Activated naive CD8-positive, alpha-beta T cell treated with anti-CD3 and anti-CD28 coated beads for 36 hours (primary cell): ENCODE data around the gene OPCML. TPM values are rescaled to one million over a fixed set of nuclear protein-coding genes. Genes with fewer than 3 reads are reported as not detected.
A peak's percentile ranks its signal among the peaks of the same experiment; 100 is the strongest.

Experiments used
- DNase-seq: peaks from one replicate; pipeline ENCODE4 v3.0.0; 2021
- H3K27ac Mint-ChIP-seq: one replicate; pipeline ENCODE4 v1.8.0; 2022; ENCODE audit warnings: mild to moderate bottlenecking, moderate library complexity, mixed read lengths
- H3K27me3 Mint-ChIP-seq: one replicate; pipeline ENCODE4 v1.8.0; 2022; ENCODE audit warnings: mild to moderate bottlenecking, mixed read lengths
- H3K36me3 Mint-ChIP-seq: one replicate; pipeline ENCODE4 v1.8.0; 2021; ENCODE audit warnings: mild to moderate bottlenecking, mixed read lengths
- H3K4me1 Mint-ChIP-seq: one replicate; pipeline ENCODE4 v1.8.0; 2021; ENCODE audit warnings: mixed read lengths
- H3K4me3 Mint-ChIP-seq: one replicate; pipeline ENCODE4 v1.8.0; 2022; ENCODE audit warnings: mild to moderate bottlenecking, moderate library complexity, mixed read lengths
- H3K9me3 Mint-ChIP-seq: one replicate; pipeline ENCODE4 v1.8.0; 2022; ENCODE audit warnings: mixed read lengths
- total RNA-seq, 2 experiments: library from RNA; stranded (reverse); gene quantifications; one replicate each; pipeline ENCODE4 v1.2.3, GENCODE V29; 2021

Gene OPCML
- total RNA-seq = not detected

GRCh38 chr11:133531971-133532651, at the start of gene OPCML:
TSS of gene OPCML (minus strand) at chr11:133532501.
- H3K27ac Mint-ChIP-seq = no peak within 1 kb of the TSS
- DNase-seq = no peak
- no peaks in the 10 kb centered on the region for H3K4me1 Mint-ChIP-seq
- H3K36me3 Mint-ChIP-seq = no peaks in the 10 kb centered on the region
- peaks cover 52% of the 10 kb centered on the region for H3K27me3 Mint-ChIP-seq
- no peaks in the 10 kb centered on the region for H3K9me3 Mint-ChIP-seq
- no peak within 1 kb of the TSS for H3K4me3 Mint-ChIP-seq

GRCh38 chr11:133581091-133581490, 48.8 kb upstream of the OPCML start:
- Mint-ChIP-seq H3K4me3 (no peak overlapping the region), H3K27me3 (peaks cover 6% of the 10 kb centered on the region), H3K27ac (no peak overlapping the region), H3K9me3 (peaks cover 5% of the 10 kb centered on the region), H3K36me3 (no peaks in the 10 kb centered on the region), H3K4me1 (no peaks in the 10 kb centered on the region)
- no peak for DNase-seq

DNA sequence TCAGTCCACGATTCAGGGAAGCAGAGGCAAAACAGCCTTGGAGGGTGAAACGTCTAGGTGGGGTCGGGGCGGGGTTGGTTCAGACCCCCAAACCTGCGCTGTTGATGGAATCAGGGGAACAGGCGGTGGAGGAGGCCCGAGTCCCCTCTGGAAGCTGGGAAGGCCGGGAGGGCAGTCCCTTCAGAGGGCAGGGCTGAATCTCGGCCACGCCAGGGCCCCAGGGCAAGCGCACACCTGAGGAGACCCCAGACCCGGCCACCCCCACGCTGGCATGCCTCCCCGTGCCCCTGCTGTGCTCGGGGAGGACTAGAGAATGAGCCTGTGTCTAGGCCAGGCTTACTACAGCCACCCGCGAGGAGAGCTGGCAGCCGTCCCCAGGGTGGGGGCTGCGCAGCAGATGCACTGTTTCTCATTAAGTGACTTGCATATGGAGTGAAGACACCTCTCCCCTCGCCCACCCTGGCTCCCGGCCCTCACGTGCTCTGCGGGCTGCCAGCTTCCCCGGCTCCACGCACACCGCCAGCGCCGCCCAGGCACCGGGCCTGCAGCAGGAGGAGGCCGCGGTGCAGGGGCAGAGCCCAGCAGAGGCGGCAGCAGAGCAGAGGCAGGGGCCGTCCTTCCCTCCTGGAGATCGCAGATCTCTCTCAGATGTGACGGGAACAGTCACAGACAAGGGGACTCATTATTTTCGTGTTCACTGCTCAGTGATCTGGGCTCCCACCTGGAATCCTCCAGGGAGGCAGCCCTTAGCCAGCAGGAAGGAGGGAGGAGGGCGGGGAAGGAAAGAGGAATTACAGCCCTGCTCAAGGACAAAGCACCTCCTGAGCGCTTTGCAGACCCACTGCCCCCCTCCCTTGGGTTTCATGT, 47.1 kb upstream of the OPCML start:
- Mint-ChIP-seq H3K4me3 (no peak overlapping the region), H3K27ac (no peak overlapping the region), H3K27me3 (peaks cover 6% of the 10 kb centered on the region), H3K36me3 (no peaks in the 10 kb centered on the region), H3K9me3 (peaks cover 3% of the 10 kb centered on the region), H3K4me1 (no peaks in the 10 kb centered on the region)
- DNase-seq = no peak

- peaks cover 3% of the 10 kb centered on the region for H3K9me3 Mint-ChIP-seq
- DNase-seq = no peak
- no peak overlapping the region for H3K4me3 Mint-ChIP-seq
- H3K27ac Mint-ChIP-seq = no peak overlapping the region
- no peaks in the 10 kb centered on the region for H3K36me3 Mint-ChIP-seq
- no peaks in the 10 kb centered on the region for H3K4me1 Mint-ChIP-seq
- H3K27me3 Mint-ChIP-seq = peaks cover 12% of the 10 kb centered on the region
These were observed 45.1 kb upstream of the OPCML start for GRCh38 chr11:133577403-133577802.

DNA sequence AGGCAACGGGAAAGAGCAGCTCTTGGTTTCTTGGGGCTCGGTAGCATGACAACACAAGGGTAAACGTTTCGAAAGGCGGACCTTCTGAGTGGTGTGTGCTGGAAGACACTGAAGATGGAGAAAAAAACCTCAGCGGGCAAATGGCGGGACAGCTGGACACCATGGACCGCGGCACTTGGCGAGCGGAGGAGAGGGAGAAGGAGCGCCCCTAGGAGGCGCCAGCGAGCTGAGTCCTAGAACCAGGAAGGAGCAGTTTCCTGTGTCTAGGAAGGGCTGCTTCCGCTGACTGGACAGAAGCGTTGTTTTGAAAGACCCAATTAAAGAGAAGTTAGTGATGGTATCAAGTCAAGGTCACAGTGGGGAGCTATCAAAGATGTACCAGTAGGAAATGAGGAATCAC, 44.0 kb upstream of the OPCML start:
- Mint-ChIP-seq H3K27me3 (peaks cover 12% of the 10 kb centered on the region), H3K36me3 (no peaks in the 10 kb centered on the region), H3K27ac (no peak overlapping the region), H3K4me1 (no peaks in the 10 kb centered on the region), H3K9me3 (peaks cover 3% of the 10 kb centered on the region), H3K4me3 (peak overlapping the region; percentile 8)
- no peak for DNase-seq

DNA sequence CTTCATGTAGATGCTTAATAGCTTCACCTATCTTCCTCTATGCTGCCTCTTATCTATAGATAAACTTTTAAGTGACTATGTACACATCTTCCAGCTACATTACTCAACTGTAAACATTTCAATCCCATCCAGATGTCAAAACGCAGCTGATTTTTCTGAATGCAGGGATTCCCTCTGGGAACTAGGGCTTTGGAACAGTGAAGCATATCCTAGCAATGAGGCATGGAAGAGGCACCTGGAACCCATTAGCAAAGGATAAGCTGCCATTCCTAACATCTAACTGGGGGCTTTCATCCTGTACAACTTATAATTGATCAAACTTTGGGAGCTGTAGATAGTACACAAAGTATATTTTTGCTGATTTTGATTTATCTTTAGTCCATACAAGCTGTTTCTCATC, 40.8 kb upstream of the OPCML start:
- no peaks in the 10 kb centered on the region for H3K4me1 Mint-ChIP-seq
- H3K36me3 Mint-ChIP-seq = no peaks in the 10 kb centered on the region
- H3K9me3 Mint-ChIP-seq = peaks cover 3% of the 10 kb centered on the region
- no peak overlapping the region for H3K27ac Mint-ChIP-seq
- no peak for DNase-seq
- peaks cover 12% of the 10 kb centered on the region for H3K27me3 Mint-ChIP-seq
- H3K4me3 Mint-ChIP-seq = no peak overlapping the region

DNA sequence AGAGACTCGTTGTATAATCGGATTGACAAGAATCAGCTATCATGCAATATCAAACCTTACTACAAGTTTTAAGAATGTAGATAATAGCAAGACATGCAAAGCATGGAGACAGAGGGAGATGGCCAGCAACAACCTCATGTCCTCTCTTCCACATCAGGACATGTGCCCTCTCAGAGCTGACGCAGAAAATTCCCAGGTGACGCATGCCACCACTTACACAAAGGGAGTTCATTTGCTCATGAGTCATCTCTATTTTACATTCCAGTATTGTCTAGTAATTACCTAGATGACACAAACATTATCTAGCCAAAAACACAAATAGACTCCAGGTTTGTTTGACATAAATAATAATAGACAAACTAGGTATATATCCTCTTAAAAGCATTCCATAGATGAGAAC, 38.1 kb upstream of the OPCML start:
- H3K4me3 Mint-ChIP-seq = no peak overlapping the region
- H3K4me1 Mint-ChIP-seq = no peaks in the 10 kb centered on the region
- H3K36me3 Mint-ChIP-seq = no peaks in the 10 kb centered on the region
- no peaks in the 10 kb centered on the region for H3K9me3 Mint-ChIP-seq
- peaks cover 9% of the 10 kb centered on the region for H3K27me3 Mint-ChIP-seq
- no peak for DNase-seq
- H3K27ac Mint-ChIP-seq = no peak overlapping the region

DNA sequence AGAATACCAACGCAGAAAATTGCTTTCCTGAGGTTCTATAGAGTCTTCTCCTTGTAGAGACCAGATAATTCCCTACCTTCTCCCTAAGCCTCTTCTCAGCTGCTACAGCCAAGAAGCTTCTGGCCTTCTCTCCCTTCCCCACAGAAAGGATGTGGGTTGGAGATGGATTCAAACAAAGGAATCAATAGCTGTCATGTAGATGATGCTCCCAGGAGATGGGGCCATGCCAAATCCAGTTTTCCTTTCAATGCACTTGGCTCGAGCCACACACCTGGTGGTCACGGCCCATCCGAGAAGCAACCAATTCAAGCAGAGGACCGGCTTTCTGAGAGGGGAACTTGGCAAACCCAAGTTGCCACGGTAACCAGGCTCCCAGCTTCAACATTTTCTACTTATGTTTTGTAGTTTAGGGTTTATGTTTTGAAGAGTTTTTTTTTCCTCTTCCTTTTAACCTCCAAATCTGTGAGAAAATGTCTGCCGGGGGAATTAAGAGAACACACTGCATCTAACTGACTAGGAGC, 31.3 kb upstream of the OPCML start:
- H3K4me1 Mint-ChIP-seq = no peaks in the 10 kb centered on the region
- no peak overlapping the region for H3K27ac Mint-ChIP-seq
- H3K4me3 Mint-ChIP-seq = no peak overlapping the region
- H3K36me3 Mint-ChIP-seq = no peaks in the 10 kb centered on the region
- no peaks in the 10 kb centered on the region for H3K9me3 Mint-ChIP-seq
- DNase-seq = no peak
- H3K27me3 Mint-ChIP-seq = peaks cover 3% of the 10 kb centered on the region

DNA sequence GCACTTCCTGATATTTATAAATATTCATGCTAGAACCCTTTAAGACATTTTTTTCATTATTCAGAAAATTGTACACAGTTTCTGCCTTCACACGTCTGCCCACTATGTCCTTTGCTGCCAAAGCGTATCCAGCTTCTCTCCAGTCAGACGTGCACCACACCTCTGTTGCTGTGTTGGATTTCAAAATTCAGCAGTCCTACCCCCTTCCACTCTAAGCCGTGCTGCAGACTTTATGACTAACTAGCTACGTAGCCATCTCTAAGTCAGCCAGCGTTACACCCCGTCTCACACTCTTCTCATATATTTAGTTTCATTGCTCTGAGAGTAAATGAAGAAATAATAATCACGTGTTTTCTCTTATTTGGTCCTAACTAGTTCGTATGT, 28.2 kb upstream of the OPCML start:
- H3K27ac Mint-ChIP-seq = no peak overlapping the region
- no peaks in the 10 kb centered on the region for H3K27me3 Mint-ChIP-seq
- no peaks in the 10 kb centered on the region for H3K4me1 Mint-ChIP-seq
- H3K4me3 Mint-ChIP-seq = no peak overlapping the region
- H3K9me3 Mint-ChIP-seq = no peaks in the 10 kb centered on the region
- DNase-seq = no peak
- no peaks in the 10 kb centered on the region for H3K36me3 Mint-ChIP-seq

GRCh38 chr11:133559833-133560471, 27.7 kb upstream of the OPCML start:
- H3K27ac Mint-ChIP-seq = no peak overlapping the region
- H3K9me3 Mint-ChIP-seq = no peaks in the 10 kb centered on the region
- no peak for DNase-seq
- H3K27me3 Mint-ChIP-seq = no peaks in the 10 kb centered on the region
- no peaks in the 10 kb centered on the region for H3K4me1 Mint-ChIP-seq
- no peaks in the 10 kb centered on the region for H3K36me3 Mint-ChIP-seq
- H3K4me3 Mint-ChIP-seq = no peak overlapping the region

GRCh38 chr11:133559382-133559781, 27.1 kb upstream of the OPCML start:
- no peak overlapping the region for H3K27ac Mint-ChIP-seq
- no peaks in the 10 kb centered on the region for H3K36me3 Mint-ChIP-seq
- H3K9me3 Mint-ChIP-seq = no peaks in the 10 kb centered on the region
- DNase-seq = no peak
- no peaks in the 10 kb centered on the region for H3K27me3 Mint-ChIP-seq
- no peaks in the 10 kb centered on the region for H3K4me1 Mint-ChIP-seq
- H3K4me3 Mint-ChIP-seq = no peak overlapping the region

DNA sequence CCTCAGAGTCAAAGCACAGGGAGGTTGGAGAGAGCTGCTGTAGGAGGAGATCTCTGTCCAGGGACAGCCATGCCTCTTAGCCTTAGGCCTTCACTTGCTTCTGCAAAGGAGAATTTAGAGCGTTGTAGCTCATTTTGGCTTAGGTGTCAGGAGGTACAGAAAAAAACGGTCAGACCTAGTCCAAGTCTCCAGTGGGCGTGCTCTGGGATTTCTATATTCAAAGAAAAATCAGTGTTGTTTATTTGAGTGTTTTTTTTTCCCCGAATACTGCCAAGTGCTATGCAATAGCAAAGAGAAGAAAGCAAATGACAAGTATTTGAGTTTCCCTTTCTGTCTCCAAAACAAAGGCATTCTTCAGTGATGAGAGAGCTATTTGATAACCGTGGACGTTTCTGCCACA, 22.7 kb upstream of the OPCML start:
- H3K27me3 Mint-ChIP-seq = no peaks in the 10 kb centered on the region
- H3K36me3 Mint-ChIP-seq = no peaks in the 10 kb centered on the region
- no peaks in the 10 kb centered on the region for H3K4me1 Mint-ChIP-seq
- DNase-seq = no peak
- no peak overlapping the region for H3K4me3 Mint-ChIP-seq
- H3K9me3 Mint-ChIP-seq = no peaks in the 10 kb centered on the region
- no peak overlapping the region for H3K27ac Mint-ChIP-seq

DNA sequence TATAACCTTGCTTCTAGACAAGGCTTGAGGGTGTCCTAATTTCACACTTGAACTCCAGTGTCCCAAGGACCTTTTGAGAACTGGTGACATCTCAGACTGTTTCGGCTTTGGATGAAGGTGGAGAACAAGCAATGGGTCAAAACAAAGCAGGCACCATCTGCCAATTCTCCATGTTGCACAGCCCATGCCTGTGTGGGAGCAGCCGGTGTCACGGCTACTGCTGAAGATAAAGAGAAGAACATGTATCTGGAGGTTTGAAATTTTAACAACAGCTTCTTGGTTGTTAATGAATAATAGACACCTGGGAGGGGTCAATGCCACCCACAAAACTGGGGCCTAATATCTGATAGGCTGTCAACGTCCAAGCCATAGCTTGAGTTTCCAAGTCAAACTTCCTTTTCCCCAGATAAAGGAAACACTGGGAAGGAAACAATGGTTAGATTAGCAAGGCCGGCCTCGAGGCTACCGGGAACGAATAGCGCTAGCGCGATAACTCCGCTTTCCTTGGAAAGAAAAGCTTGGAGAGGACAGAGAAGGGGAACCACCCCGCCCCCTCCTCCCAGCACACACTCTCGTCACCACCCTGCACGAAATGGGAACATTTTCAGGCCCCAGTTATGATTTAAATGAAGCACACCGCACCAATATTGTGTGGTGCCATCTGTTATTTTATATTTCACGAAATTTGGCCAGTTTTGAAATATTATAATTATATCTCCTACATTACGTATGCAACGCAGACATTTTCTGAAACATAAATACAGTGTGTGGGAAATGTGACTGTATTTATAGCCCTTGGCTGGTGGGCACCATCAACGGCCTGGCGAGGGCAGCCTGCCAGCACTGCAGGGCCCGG, 21.8 kb upstream of the OPCML start:
- no peak for DNase-seq
- H3K27ac Mint-ChIP-seq = no peak overlapping the region
- H3K36me3 Mint-ChIP-seq = no peaks in the 10 kb centered on the region
- H3K4me3 Mint-ChIP-seq = no peak overlapping the region
- H3K9me3 Mint-ChIP-seq = no peaks in the 10 kb centered on the region
- H3K27me3 Mint-ChIP-seq = no peaks in the 10 kb centered on the region
- H3K4me1 Mint-ChIP-seq = no peaks in the 10 kb centered on the region

DNA sequence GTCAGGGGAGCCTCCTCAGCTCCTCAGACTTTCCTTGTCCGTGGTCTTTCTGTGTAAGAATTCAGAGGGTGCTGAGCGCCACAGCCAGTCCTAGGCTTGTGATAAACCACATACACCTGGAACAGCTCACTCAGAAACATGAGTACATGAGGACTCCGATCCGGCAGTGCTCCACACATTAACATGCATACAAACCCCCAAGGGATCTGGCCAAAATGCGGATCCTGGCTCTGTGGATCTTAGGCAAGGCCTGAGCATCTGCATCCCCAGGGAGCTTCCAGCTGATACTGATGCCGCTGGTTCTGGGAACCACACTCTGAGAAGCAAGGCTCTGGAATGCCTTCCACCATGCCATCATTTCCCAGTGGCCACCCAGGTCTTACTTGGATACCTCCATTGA, 20.6 kb upstream of the OPCML start:
- no peak overlapping the region for H3K27ac Mint-ChIP-seq
- no peak overlapping the region for H3K4me3 Mint-ChIP-seq
- no peaks in the 10 kb centered on the region for H3K36me3 Mint-ChIP-seq
- no peaks in the 10 kb centered on the region for H3K27me3 Mint-ChIP-seq
- no peak for DNase-seq
- no peaks in the 10 kb centered on the region for H3K9me3 Mint-ChIP-seq
- H3K4me1 Mint-ChIP-seq = no peaks in the 10 kb centered on the region

DNA sequence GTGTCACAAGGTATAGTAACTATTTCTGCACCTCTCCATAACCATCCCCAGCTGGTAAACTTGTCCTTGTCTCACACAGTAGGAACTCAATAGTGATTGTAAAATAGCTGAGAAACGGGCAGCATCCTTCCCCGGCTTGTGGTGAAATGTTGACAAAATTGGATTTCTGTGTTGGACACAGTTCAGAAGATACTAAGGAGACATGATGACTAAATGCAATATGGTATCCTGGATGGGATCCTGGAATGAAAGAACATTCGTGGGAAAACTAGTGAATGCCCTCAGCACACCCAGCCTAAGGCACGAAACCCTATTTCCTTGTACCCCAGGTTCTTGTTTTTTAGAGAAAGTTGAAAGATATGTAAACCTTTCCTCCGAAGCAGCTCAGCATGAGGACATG, 18.8 kb upstream of the OPCML start:
- Mint-ChIP-seq H3K4me1 (no peaks in the 10 kb centered on the region), H3K9me3 (no peaks in the 10 kb centered on the region), H3K36me3 (no peaks in the 10 kb centered on the region), H3K4me3 (no peak overlapping the region), H3K27me3 (no peaks in the 10 kb centered on the region), H3K27ac (no peak overlapping the region)
- DNase-seq = no peak
